NB4 (cell line): Measurements from ENCODE around the gene BTBD9.

Source experiments
- CTCF ChIP-seq: IDR thresholded peaks from one replicate; pipeline ENCODE4 v1.5.1; 2012; ENCODE audit warnings: low read depth, low read length
- POLR2A ChIP-seq: IDR thresholded peaks from 2 replicates; pipeline ENCODE4 v1.6.1; 2011; ENCODE audit warnings: mild to moderate bottlenecking; ENCODE audit not compliant: insufficient read length; ENCODE audit errors: extremely low read depth

- TF ChIP-seq CTCF (no peak), POLR2A (no peak)
Measured at GRCh38 chr6:38180586-38180985, 459.1 kb downstream of the BTBD9 start.
